GM10266 (cell line): Measurements from ENCODE around the gene GALNT5.
A peak's percentile ranks its signal among the peaks of the same experiment; 100 is the strongest.
"Not testable (repeated sequence)": the region's sequence is repeated elsewhere in the genome, so short reads cannot be mapped to it uniquely, and the experiment has no call there.

ENCODE experiments used
- DNase-seq: peaks from one replicate; pipeline ENCODE4 v3.0.0; 2012; ENCODE audit errors: extremely low spot score
- CTCF ChIP-seq: IDR thresholded peaks from 2 replicates; pipeline ENCODE4 v1.5.1; 2012; ENCODE audit warnings: mild to moderate bottlenecking, low read depth; ENCODE audit not compliant: control insufficient read depth, insufficient read depth; ENCODE audit errors: missing control alignments

Gene GALNT5

GRCh38 chr2:157336137-157337010 lies 78.9 kb downstream of the GALNT5 start:
- TF ChIP-seq CTCF: peak; percentile 60
- peak; percentile 11 for DNase-seq

- no peak for DNase-seq
- TF ChIP-seq CTCF: no peak
These were observed 80.5 kb downstream of the GALNT5 start for GRCh38 chr2:157337978-157338377.

GRCh38 chr2:157339965-157340655 lies 82.6 kb downstream of the GALNT5 start:
- DNase-seq: no peak
- no peak for TF ChIP-seq CTCF

- not testable (repeated sequence) for DNase-seq
These were observed 83.9 kb downstream of the GALNT5 start for GRCh38 chr2:157341381-157341780.

- TF ChIP-seq CTCF: no peak
- DNase-seq: no peak
These were observed 88.3 kb downstream of the GALNT5 start for GRCh38 chr2:157345647-157346389.

GRCh38 chr2:157348291-157348921 lies 90.9 kb downstream of the GALNT5 start:
- no peak for TF ChIP-seq CTCF
- DNase-seq: no peak

GRCh38 chr2:157349949-157350515 lies 92.5 kb downstream of the GALNT5 start:
- no peak for TF ChIP-seq CTCF

More at GRCh38 chr2:157349949-157350515, 92.5 kb downstream of the GALNT5 start:
- no peak for DNase-seq
